DMS 273 (cell line): Measurements from ENCODE around the gene TIMM9.
"Not testable (repeated sequence)": the region's sequence is repeated elsewhere in the genome, so short reads cannot be mapped to it uniquely, and the experiment has no call there.

Experiments used
- DNase-seq: peaks from one replicate; lab custom pipeline; 2025; ENCODE audit not compliant: unreplicated experiment; lab: John Stamatoyannopoulos, UW

TIMM9 gene

GRCh38 chr14:58427281-58428117, at the start of gene TIMM9, which contains the start of gene KIAA0586:
TIMM9 (minus strand) TSS chr14:58427531; CDS start chr14:58411945, 15,586 bp downstream.
KIAA0586 (plus strand) TSS chr14:58427719; CDS start chr14:58428265, 546 bp downstream.
- DNase-seq: peak; percentile 99

GRCh38 chr14:58476320-58476719, 49.0 kb upstream of the TIMM9 start:
- DNase-seq: no peak

GRCh38 chr14:58469309-58469708, 42.0 kb upstream of the TIMM9 start:
- no peak for DNase-seq

GRCh38 chr14:58467575-58467974, 40.2 kb upstream of the TIMM9 start:
- no peak for DNase-seq

GRCh38 chr14:58466459-58466858, 39.1 kb upstream of the TIMM9 start:
- no peak for DNase-seq

- no peak for DNase-seq
These were observed 38.1 kb upstream of the TIMM9 start for GRCh38 chr14:58465421-58465820.

GRCh38 chr14:58464652-58465051, 37.3 kb upstream of the TIMM9 start:
- no peak for DNase-seq

GRCh38 chr14:58463147-58463546, 35.8 kb upstream of the TIMM9 start:
- no peak for DNase-seq

GRCh38 chr14:58460772-58461171, 33.4 kb upstream of the TIMM9 start:
- DNase-seq: no peak

GRCh38 chr14:58455593-58456265, 28.4 kb upstream of the TIMM9 start:
- DNase-seq: no peak

- no peak for DNase-seq
These were observed 17.3 kb upstream of the TIMM9 start for GRCh38 chr14:58444627-58445026.

- no peak for DNase-seq
These were observed 12.1 kb upstream of the TIMM9 start for GRCh38 chr14:58439476-58439875.

- no peak for DNase-seq
These were observed 2.8 kb upstream of the TIMM9 start for GRCh38 chr14:58430156-58430555.

- DNase-seq: peak; percentile 69
These were observed 870 bp upstream of the TIMM9 start for GRCh38 chr14:58428118-58428683.

- DNase-seq: peak; percentile 84
These were observed 556 bp downstream of the TIMM9 start for GRCh38 chr14:58426670-58427280.

GRCh38 chr14:58416934-58417333, 10.4 kb downstream of the TIMM9 start:
- not testable (repeated sequence) for DNase-seq

GRCh38 chr14:58415636-58416547, 11.4 kb downstream of the TIMM9 start:
- DNase-seq: no peak

GRCh38 chr14:58414845-58415244, 12.5 kb downstream of the TIMM9 start:
- peak; percentile 17 for DNase-seq

GRCh38 chr14:58408681-58409215, 18.6 kb downstream of the TIMM9 start:
- DNase-seq: no peak

GRCh38 chr14:58401587-58401986, 25.7 kb downstream of the TIMM9 start:
- peak; percentile 6 for DNase-seq
